K562 (cell line): Measurements from ENCODE around the gene GRM3.

Experiments
- MEF2A ChIP-seq: IDR thresholded peaks from 2 replicates; pipeline ENCODE4 v1.6.1; 2011; ENCODE audit warnings: low read depth, mild to moderate bottlenecking, low read length, moderate library complexity; ENCODE audit not compliant: control insufficient read depth
- NCOA2 ChIP-seq, 2 experiments: fragments of 450-650 bp; IDR thresholded peaks; 2 replicates each; pipeline ENCODE4 v1.6.1; 2018; ENCODE audit warnings: mild to moderate bottlenecking in 2 of 2, moderate library complexity in 1 of 2; ENCODE audit not compliant: partially characterized antibody in 2 of 2
- TBP ChIP-seq: optimal IDR thresholded peaks from 2 replicates; pipeline ENCODE3; 2011; ENCODE audit warnings: low read depth, low read length, improper control_type of control experiment
- TCF3 ChIP-seq: sonication (generic); formaldehyde crosslinking; IDR thresholded peaks from 2 replicates; pipeline ENCODE4 v1.4.0; 2020; ENCODE audit warnings: mild to moderate bottlenecking, missing genetic modification reagents
- TEAD4 ChIP-seq, 2 experiments: sonication (generic) in 1 of 2; formaldehyde crosslinking in 1 of 2; IDR thresholded peaks; 2 replicates each; pipeline versions ENCODE4 v1.6.1 to v1.8.0; 2012 to 2022; ENCODE audit warnings: borderline replicate concordance in 1 of 2, inconsistent platforms in 1 of 2, low read length in 1 of 2, mild to moderate bottlenecking in 1 of 2, missing genetic modification reagents in 1 of 2
- ZNF584 ChIP-seq: fragments of 200-800 bp; sonication (Bioruptor generic); IDR thresholded peaks from 2 replicates; pipeline ENCODE4 v1.6.1; 2016; ENCODE audit warnings: low read depth, mild to moderate bottlenecking, missing genetic modification characterization, missing compliant biosample characterization
- TF ChIP-seq, protein P1 (sequence below), 3 experiments: IDR thresholded peaks in 2 of 3; conservative IDR thresholded peaks in 1 of 3; 2 replicates each; pipeline ENCODE4 v1.5.1; 2011 to 2012; ENCODE audit warnings: low read length in 3 of 3, mild to moderate bottlenecking in 3 of 3, control low read depth in 2 of 3, improper control_type of control experiment in 1 of 3, inconsistent platforms in 1 of 3, low read depth in 1 of 3, mixed read lengths in 1 of 3, moderate library complexity in 1 of 3; ENCODE audit not compliant: insufficient read depth in 2 of 3

- TF ChIP-seq TCF3 (CRISPR knock-in tag) (no peak), NCOA2 (IDR thresholded peaks at IDR 0.05; ENCODE audit: partially characterized antibody in 2 of 2) (no peak), TEAD4 (IDR thresholded peaks at IDR 0.05; ENCODE audit: low read length) (no peak), TEAD4 (CRISPR knock-in tag; IDR thresholded peaks at IDR 0.05; ENCODE audit: borderline replicate concordance) (no peak), MEF2A (no peak), ZNF584 (CRISPR knock-in tag) (no peak), TBP (no peak)
- TF ChIP-seq, protein P1, sequence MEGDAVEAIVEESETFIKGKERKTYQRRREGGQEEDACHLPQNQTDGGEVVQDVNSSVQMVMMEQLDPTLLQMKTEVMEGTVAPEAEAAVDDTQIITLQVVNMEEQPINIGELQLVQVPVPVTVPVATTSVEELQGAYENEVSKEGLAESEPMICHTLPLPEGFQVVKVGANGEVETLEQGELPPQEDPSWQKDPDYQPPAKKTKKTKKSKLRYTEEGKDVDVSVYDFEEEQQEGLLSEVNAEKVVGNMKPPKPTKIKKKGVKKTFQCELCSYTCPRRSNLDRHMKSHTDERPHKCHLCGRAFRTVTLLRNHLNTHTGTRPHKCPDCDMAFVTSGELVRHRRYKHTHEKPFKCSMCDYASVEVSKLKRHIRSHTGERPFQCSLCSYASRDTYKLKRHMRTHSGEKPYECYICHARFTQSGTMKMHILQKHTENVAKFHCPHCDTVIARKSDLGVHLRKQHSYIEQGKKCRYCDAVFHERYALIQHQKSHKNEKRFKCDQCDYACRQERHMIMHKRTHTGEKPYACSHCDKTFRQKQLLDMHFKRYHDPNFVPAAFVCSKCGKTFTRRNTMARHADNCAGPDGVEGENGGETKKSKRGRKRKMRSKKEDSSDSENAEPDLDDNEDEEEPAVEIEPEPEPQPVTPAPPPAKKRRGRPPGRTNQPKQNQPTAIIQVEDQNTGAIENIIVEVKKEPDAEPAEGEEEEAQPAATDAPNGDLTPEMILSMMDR (IDR thresholded peaks at IDR 0.05 in 2 of 3, conservative IDR thresholded peaks at IDR 0.05 in 1 of 3; ENCODE audit: insufficient read depth in 2 of 3, low read depth in 1 of 3, low read length in 3 of 3) = no peak
Measured at GRCh38 chr7:86768967-86769760, 125.5 kb downstream of the GRM3 start.
